Kidney (tissue), 14 donors: ENCODE data around the gene DNAJA4. TPM values are rescaled to one million over a fixed set of nuclear protein-coding genes. Genes with fewer than 3 reads are reported as not detected.

Source experiments
- DNase-seq, 5 donors: peaks; one replicate each; pipeline ENCODE4 v3.0.0-alpha.2; 2013 to 2020
- FAIRE-seq: peaks from 2 replicates; lab custom pipeline; 2012; peaks lifted over from hg19 to GRCh38; lab: Jason Lieb, UNC
- H3K27ac ChIP-seq, 2 donors: one replicate each; pipeline ENCODE4 v1.7.0; 2013; ENCODE audit warnings: low read depth in 2 of 2, low read length in 2 of 2, inconsistent platforms in 1 of 2
- H3K27me3 ChIP-seq: one replicate; pipeline ENCODE4 v1.7.1; 2013; ENCODE audit warnings: low read length, inconsistent platforms; ENCODE audit not compliant: control insufficient read depth, insufficient read depth
- H3K36me3 ChIP-seq, 3 donors: one replicate each; pipeline versions ENCODE4 v1.7.0 to v1.7.1; 2013; ENCODE audit warnings: low read length in 3 of 3, control low read depth in 1 of 3, inconsistent platforms in 1 of 3; ENCODE audit not compliant: insufficient read depth in 3 of 3, control insufficient read depth in 2 of 3
- H3K4me1 ChIP-seq, 3 donors: one replicate each; pipeline versions ENCODE4 v1.7.0 to v1.7.1; 2013; ENCODE audit warnings: low read length in 3 of 3, inconsistent platforms in 1 of 3, low read depth in 1 of 3; ENCODE audit not compliant: control insufficient read depth in 2 of 3, insufficient read depth in 2 of 3
- H3K4me3 ChIP-seq, 3 donors: one replicate each; pipeline versions ENCODE4 v1.7.0 to v1.8.1; 2013; ENCODE audit warnings: low read length in 3 of 3, control low read depth in 1 of 3, inconsistent platforms in 1 of 3
- H3K9ac ChIP-seq, 3 donors: one replicate each; pipeline versions ENCODE4 v1.7.0 to v1.7.1; 2013; ENCODE audit warnings: low read length in 3 of 3, control low read depth in 1 of 3, inconsistent platforms in 1 of 3
- H3K9me3 ChIP-seq, 3 donors: one replicate each; pipeline versions ENCODE4 v1.7.0 to v1.7.1; 2013; ENCODE audit warnings: low read length in 3 of 3, control low read depth in 1 of 3, inconsistent platforms in 1 of 3; ENCODE audit not compliant: control insufficient read depth in 2 of 3, insufficient read depth in 1 of 3
- intact Hi-C: fragments of 100-400 bp; cut with DNase I; formaldehyde crosslinking; loops from one replicate; pipeline ENCODE4 v1.11.1; 2022
- polyA plus RNA-seq: library from polyadenylated mRNA; stranded (reverse); fragments of 350-450 nt; fragmentation: Illumina TruSeq; extraction: RNeasy Lipid Tissue Mini Kit (QIAGEN cat#74804); gene quantifications from one replicate; pipeline ENCODE4 v1.2.3, GENCODE V29; 2014; ENCODE audit warnings: low read depth, low replicate concordance; ENCODE audit not compliant: insufficient read depth
- total RNA-seq: library from RNA; stranded (reverse); fragmentation: NEBNext Ultra II Directional; extraction: Animal tissue kit (Norgen Biotek cat#: 25700); gene quantifications from one replicate; pipeline ENCODE4 v1.2.1, GENCODE V29; 2021
- TF ChIP-seq, protein P1 (sequence below): IDR thresholded peaks from 3 replicates; pipeline ENCODE4 v1.5.1; 2012; ENCODE audit warnings: mild to moderate bottlenecking, moderate library complexity, borderline replicate concordance; ENCODE audit not compliant: insufficient read depth; ENCODE audit errors: extremely low read depth
- donor health status: control.
- donor health status: control.
- donor health status: control.
- donor health status: control.
- donor health status: control.
- donor health status: DM: yes; HTN: yes; CAD: no.
- donor health status: Normal renal cell carcinoma (clear cell type).

DNAJA4 gene
- total and polyA plus RNA-seq, 2 donors from 2014 or later = 19.9 to 31.1 TPM

GRCh38 chr15:78311292-78311691 lies 46.9 kb downstream of the DNAJA4 start:
- Histone ChIP-seq H3K4me3 (no peak overlapping the region), H3K9ac (no peak overlapping the region), H3K27me3 (no peaks in the 10 kb centered on the region), H3K36me3 (no peaks in the 10 kb centered on the region), H3K27ac (no peak overlapping the region), H3K9me3 (no peaks in the 10 kb centered on the region), H3K4me1 (no peaks in the 10 kb centered on the region)
- TF ChIP-seq, protein P1, sequence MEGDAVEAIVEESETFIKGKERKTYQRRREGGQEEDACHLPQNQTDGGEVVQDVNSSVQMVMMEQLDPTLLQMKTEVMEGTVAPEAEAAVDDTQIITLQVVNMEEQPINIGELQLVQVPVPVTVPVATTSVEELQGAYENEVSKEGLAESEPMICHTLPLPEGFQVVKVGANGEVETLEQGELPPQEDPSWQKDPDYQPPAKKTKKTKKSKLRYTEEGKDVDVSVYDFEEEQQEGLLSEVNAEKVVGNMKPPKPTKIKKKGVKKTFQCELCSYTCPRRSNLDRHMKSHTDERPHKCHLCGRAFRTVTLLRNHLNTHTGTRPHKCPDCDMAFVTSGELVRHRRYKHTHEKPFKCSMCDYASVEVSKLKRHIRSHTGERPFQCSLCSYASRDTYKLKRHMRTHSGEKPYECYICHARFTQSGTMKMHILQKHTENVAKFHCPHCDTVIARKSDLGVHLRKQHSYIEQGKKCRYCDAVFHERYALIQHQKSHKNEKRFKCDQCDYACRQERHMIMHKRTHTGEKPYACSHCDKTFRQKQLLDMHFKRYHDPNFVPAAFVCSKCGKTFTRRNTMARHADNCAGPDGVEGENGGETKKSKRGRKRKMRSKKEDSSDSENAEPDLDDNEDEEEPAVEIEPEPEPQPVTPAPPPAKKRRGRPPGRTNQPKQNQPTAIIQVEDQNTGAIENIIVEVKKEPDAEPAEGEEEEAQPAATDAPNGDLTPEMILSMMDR = no peak
- intact Hi-C loops = no loop called here
- FAIRE-seq = no peak
- no peak for DNase-seq

DNA sequence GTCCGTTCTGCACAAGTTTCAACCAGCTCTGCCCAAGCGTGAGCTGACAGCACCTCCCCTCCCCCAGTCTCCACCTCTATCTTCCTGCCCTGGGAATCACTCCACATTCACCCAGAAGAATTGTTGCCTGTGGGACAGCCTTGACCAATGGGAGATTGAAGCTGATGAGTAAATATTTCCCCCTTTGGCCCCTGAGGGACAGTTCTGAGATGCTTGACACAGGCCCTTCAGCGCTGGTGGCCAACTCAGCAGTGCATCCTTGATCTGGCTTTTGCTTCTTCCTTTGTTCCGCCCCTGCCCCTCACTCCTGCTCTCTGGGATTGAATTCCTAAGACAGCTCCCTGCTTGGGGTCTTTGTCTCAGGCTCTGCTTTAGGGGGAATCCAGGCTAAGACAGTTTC lies 48.2 kb downstream of the DNAJA4 start:
- FAIRE-seq = no peak

GRCh38 chr15:78312957-78313356 lies 48.6 kb downstream of the DNAJA4 start:
- no peak for FAIRE-seq
- intact Hi-C loops = no loop called here
- Histone ChIP-seq H3K9ac (no peak overlapping the region), H3K36me3 (no peaks in the 10 kb centered on the region), H3K4me1 (no peaks in the 10 kb centered on the region), H3K27me3 (no peaks in the 10 kb centered on the region), H3K4me3 (no peak overlapping the region), H3K27ac (no peak overlapping the region), H3K9me3 (no peaks in the 10 kb centered on the region)
- no peak for DNase-seq
- TF ChIP-seq, protein P1 = no peak

More for the DNA sequence above, 48.2 kb downstream of the DNAJA4 start:
- intact Hi-C loops = no loop called here
- H3K27me3 ChIP-seq = no peaks in the 10 kb centered on the region
- no peaks in the 10 kb centered on the region for H3K4me1 ChIP-seq
- no peak for DNase-seq
- H3K9ac ChIP-seq = no peak overlapping the region
- H3K4me3 ChIP-seq = no peak overlapping the region
- no peaks in the 10 kb centered on the region for H3K36me3 ChIP-seq
- TF ChIP-seq, protein P1 = no peak
- no peak overlapping the region for H3K27ac ChIP-seq
- no peaks in the 10 kb centered on the region for H3K9me3 ChIP-seq

DNA sequence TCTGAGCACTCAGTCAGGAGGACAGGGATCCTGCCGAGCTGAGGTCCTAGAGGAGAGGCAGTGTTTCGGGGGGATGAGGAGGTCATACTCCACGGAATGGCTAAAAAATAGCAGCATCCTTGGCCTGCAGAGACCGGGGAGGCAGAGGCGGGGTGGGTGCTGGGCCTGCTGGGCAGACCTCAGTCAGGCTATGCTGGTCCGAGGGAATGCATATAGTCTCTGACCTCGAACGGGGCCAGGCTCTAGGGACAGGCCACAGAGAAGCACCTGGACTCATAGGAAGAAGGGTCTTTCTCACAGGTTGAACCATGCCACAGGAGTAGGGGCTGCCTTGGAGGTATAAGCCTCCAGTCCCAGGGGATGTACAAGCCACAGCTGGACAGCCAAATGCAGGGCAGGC lies 49.0 kb downstream of the DNAJA4 start:
- intact Hi-C loops = no loop called here
- no peak for DNase-seq

More for the DNA sequence above, 49.0 kb downstream of the DNAJA4 start:
- H3K36me3 ChIP-seq = no peaks in the 10 kb centered on the region
- H3K4me3 ChIP-seq = no peak overlapping the region
- H3K27ac ChIP-seq = no peak overlapping the region
- TF ChIP-seq, protein P1 = no peak
- H3K9me3 ChIP-seq = no peaks in the 10 kb centered on the region
- H3K27me3 ChIP-seq = no peaks in the 10 kb centered on the region
- H3K9ac ChIP-seq = no peak overlapping the region
- no peaks in the 10 kb centered on the region for H3K4me1 ChIP-seq
- no peak for FAIRE-seq
